GM20000 (cell line): ENCODE results near the gene DIRAS1.

Source experiments
- DNase-seq: peaks from one replicate; pipeline ENCODE4 v3.0.0; 2012; ENCODE audit warnings: low spot score
- TF ChIP-seq, protein P1 (sequence below): IDR thresholded peaks from 2 replicates; pipeline ENCODE4 v1.5.1; 2012; ENCODE audit warnings: mild to moderate bottlenecking, control low read depth; ENCODE audit errors: extremely low read depth, missing control alignments

DIRAS1 gene, protein sequence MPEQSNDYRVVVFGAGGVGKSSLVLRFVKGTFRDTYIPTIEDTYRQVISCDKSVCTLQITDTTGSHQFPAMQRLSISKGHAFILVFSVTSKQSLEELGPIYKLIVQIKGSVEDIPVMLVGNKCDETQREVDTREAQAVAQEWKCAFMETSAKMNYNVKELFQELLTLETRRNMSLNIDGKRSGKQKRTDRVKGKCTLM

DNA sequence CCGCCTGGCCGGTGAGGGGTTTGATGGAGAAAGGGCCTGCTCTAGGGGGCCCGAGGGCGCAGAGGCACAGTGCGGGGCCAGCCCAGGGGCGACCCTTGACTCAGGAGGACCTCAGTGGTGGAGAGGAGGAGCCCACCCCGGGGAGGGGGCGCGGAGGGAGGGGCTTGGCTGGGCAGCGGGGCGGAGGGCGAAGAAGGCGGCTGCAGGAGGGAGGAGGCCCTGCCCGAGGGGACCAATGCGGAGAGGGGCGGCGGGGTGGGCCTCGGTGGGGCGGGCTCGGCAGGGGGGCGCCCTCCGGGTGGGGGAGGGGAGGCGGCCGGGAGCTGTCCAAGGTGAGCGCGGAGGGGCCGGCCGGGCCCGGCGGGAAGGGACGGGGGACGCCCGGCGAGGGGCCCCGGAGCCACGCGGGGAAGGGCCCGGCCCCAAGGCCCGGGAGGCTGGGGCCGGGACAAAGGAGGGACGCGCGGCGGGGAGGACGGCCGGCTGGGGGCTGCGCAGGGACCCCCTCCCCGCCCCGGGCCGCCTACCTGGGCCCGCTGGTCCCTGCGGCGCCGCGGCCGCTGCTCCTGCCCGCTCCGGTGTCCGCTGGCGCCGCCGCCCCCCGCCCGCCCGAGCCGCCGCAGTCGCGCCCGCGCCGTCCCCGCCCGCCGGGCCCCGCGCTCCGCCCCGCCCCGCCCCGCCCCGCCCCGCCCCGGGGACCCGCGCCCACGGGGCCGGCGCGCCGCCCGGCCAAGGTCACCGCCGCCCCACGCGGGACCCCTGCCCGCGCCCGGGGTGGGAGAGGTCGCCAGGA is at the start of gene DIRAS1:
Gene DIRAS1 (minus strand): TSS at position 596 of the 793 bp plus-strand sequence. CDS start 3,566 bp downstream, outside the sequence.
- no peak for DNase-seq

DNA sequence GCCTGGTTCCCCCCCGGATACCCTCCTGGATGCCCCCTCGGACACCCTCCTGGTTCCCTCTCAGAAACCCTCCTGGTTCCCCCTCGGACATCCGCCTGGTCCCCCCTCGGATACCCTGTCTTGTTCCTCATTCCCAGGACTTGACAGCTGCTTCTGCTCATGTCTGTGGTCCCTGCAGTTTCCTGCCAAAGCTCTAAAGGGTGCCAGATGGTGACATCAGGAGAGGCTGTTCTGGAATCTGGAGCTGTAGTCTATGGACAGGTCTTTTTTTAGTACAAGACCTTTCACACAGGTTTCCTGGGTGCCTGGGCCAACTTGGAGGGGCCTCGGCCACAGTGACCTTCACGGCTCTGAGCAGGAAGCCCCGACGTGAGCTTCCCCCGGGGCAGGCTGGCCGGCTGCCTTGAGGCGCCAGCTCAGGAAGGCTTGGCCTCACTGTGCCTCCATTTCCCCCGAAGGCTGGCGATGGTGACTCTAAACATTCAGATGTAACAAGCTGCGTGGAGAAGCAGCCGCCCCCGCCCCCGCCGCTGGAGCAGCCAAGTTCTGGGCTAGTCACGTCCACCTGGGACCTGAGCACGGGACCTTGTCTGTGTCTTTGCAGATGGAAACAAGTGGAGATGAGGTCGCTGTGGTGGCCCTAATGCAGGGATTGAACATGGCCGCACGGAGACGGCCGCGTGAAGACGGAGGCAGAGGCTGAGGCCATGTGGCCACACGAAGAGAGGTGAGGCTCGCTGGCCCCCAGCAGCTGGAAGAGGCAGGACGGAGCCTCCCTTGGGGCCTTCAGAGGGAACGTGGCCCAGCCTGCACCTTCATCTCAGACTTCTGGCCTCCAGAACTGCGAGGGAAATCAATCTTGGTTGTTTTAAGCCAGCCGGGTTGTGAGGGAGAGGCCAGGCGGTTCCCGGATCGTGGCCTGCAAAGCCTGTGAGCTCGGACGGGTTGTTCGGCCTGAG is 49.2 kb upstream of the DIRAS1 start:
- peak; percentile 19 for DNase-seq
- TF ChIP-seq, protein P1, sequence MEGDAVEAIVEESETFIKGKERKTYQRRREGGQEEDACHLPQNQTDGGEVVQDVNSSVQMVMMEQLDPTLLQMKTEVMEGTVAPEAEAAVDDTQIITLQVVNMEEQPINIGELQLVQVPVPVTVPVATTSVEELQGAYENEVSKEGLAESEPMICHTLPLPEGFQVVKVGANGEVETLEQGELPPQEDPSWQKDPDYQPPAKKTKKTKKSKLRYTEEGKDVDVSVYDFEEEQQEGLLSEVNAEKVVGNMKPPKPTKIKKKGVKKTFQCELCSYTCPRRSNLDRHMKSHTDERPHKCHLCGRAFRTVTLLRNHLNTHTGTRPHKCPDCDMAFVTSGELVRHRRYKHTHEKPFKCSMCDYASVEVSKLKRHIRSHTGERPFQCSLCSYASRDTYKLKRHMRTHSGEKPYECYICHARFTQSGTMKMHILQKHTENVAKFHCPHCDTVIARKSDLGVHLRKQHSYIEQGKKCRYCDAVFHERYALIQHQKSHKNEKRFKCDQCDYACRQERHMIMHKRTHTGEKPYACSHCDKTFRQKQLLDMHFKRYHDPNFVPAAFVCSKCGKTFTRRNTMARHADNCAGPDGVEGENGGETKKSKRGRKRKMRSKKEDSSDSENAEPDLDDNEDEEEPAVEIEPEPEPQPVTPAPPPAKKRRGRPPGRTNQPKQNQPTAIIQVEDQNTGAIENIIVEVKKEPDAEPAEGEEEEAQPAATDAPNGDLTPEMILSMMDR, result no peak

More for the DNA sequence above, at the start of gene DIRAS1:
- TF ChIP-seq, protein P1, result no peak

DNA sequence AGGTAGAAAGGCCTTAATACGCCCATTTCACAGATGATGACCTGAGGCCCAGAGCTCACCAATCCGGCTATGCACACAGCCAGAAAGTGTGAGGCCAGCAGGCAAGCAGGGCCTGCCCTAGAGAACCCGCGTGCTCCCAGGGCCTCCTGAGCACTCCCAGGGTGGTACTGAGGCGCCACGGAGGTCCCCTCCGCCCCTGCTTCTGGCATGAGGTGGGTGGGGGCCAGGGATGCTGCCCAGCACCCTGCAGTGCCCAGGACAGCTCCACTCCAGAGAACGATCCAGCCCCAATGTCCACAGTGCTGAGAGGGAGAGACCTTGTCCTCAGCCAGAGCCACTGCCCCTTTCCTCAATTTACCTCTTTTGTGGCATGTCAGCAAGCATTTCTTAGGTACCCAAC is 48.0 kb upstream of the DIRAS1 start:
- peak; percentile 18 for DNase-seq
- TF ChIP-seq, protein P1, result no peak

DNA sequence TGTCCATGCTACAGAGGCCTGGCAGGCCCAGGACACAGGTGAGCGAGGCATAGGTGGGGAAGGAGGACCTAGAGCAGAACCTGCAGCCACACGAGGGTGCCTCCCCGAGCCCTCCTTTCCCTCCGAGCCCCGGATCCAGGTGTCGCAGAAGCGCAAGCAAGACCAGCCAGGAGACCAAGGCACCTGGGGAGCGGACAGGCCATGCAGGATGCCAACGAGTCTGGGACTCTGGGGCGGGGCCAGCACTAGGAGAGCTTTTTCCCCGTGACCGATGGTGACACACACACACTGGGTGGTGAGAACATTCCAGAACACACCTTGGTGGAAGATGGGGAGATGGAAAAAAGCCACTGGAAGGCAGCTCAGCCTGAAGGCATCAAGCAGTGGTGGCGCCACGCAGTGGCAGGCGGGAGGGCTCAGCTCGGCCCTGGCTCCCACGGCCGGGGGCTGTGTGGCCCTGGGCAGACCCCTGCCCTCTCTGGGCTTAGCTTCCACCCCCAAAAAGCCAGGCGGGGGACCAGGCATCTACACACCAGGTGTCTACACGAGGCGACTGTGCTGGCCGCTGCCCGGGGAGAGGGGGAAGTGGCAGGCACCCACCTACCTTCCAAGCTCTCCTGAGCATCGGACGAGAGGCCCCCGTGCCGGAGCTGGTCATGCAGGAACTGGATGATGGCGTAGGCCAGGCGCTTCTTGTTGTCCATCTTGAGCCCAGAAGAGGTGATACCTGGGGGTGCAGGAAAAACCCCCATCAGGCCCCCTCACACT is 47.4 kb upstream of the DIRAS1 start:
- TF ChIP-seq, protein P1, result no peak
- peak; percentile 25 for DNase-seq

DNA sequence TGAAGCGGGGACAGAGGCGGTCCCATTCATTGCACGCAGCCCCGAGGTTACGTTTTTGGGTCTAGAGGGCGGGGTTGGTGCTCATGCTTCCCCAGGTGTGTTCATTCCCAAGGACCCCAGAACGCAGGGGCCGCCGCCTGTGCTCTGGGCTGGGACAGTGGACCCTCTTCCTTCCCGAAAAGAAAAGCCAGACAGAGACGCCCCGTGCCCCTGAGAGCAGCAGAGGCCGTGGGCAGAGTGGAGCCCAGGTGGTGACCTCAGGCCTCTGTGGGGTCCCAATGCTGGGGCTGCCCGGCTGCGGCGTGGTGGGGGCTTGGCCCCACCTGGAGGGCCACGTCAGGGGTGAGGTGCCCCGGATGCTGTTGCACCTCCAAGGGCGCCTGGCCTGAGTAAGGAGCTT is 46.5 kb upstream of the DIRAS1 start:
- TF ChIP-seq, protein P1, result no peak
- DNase-seq, result no peak

DNA sequence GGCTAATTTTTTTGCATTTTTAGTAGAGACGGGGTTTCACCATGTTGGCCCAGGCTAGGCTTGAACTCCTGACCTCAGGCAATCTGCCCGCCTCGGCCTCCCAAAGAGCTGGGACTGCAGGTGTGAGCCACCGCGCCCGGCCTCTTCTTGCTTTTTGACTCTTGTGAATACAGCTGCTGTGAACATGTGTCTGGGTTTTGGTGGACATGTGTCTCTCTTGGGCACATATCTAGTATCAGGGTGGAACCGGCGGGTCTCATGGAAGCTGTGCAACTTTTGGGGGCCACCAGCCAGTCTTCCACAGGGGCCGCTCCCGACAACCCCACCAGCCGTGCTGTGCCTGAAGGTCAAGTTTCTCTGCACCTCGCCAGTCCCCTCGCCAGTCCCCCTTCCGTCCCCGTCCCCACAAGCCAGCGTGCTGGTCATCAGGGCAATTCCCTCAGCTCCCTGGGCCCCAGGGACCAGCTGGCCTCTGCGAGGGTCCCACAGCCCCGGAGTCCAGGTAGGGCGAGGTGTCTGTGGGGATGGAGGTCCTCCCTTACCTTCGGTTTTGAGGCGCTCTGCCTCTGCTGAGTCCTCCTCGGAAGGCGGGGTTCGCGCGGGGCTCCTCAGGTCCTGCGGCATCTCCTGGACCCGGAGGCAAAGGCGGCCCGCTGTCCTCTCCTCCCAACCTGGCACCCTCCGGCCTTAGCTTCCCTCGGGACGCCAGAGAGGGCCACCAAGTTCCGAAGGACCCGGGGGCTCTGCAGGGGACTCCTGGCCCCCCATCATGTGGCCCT is 45.6 kb upstream of the DIRAS1 start:
- TF ChIP-seq, protein P1, result no peak

More for the DNA sequence above, 45.6 kb upstream of the DIRAS1 start:
- DNase-seq, result no peak
